HK-2 (cell line): ENCODE results near the gene UGT1A8.
"Not testable (repeated sequence)": the region's sequence is repeated elsewhere in the genome, so short reads cannot be mapped to it uniquely, and the experiment has no call there.

Source experiments
- DNase-seq: peaks from one replicate; pipeline ENCODE4 v3.0.0-alpha.2; 2018; ENCODE audit not compliant: unreplicated experiment

The UGT1A8 gene

GRCh38 chr2:233617476-233617875 is at the start of gene UGT1A8:
TSS of gene UGT1A8 (plus strand) at chr2:233617633. CDS start at chr2:233617708, 75 bp downstream.
- not testable (repeated sequence) for DNase-seq

DNA sequence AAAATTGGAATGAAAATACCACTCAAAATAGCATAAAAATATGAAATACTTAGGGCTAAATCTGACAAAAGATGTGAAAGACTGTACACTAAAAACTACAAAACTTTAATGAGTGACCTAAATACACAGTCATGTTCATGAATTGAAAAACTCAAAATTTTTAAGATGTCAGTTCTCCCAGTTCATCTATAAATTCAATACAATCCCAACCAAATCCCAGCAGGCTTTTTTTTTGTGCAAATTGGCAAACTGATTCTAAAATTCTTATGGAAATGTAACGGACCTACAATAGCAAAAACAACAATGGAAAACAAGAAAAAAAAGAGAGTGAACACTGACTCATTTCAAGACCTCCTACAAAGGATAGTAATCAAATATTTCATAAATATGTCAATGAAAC is 46.4 kb upstream of the UGT1A8 start:
- DNase-seq = no peak

DNA sequence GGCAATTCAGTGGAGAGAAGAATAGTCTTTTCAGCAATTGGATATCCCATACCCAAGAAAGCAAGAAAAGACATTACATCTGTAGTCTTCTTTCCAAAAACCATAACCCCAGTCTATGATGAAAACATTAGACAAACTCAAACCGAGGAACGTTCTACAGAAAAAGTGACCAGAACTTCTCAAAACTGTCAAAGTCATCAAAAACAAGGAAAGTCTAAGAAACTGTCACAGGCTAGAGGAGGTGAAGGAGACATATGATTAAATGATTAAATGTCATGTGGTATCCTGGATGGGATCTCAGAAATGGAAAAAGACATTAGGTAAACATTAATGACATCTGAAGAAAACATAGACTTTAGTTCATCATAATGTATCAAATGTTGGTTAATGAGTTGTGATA is 46.0 kb upstream of the UGT1A8 start:
- DNase-seq = no peak

- DNase-seq = no peak
These were observed 45.0 kb upstream of the UGT1A8 start for GRCh38 chr2:233572468-233572867.

GRCh38 chr2:233577341-233577740 is 40.1 kb upstream of the UGT1A8 start:
- DNase-seq = not testable (repeated sequence)

- not testable (repeated sequence) for DNase-seq
These were observed 34.0 kb upstream of the UGT1A8 start for GRCh38 chr2:233583217-233583965.

DNA sequence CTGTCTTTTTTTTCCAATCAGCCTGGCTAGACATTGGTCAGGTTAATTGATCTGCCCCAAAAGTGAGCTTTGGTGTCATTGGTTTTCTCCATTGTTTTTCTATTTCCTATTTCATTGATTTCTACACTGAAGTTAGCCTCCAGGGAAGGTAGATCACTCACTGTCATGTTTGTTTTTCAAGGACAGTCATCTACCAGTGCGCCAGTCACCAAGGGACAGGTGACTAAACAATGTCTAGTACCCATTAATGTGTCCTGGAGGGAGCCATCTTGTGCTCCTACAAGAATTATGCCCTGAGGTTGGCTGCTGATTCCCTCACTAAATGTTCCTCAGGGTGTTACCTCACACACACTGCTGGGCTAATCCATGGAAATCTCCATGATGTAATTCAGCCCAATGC is 33.2 kb upstream of the UGT1A8 start:
- DNase-seq = no peak

DNA sequence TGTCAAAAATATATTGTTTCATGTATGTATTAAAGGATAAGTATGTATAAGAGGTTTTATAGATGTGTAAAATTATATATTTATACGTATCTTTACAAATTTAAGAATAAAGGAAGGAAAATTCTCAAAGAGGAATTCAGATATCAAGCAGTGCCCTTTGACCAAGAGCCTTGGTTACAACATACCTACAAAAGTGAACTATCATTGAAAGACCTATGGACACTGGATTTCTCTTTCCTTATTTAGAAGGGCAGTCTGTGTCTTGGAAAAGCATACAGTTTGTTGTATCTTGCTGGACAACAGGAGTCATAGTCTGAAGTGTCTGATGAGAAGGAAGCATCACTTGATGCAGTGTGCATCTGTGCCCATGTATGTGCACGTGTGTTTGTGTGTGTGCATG is 29.0 kb upstream of the UGT1A8 start:
- DNase-seq = no peak

DNA sequence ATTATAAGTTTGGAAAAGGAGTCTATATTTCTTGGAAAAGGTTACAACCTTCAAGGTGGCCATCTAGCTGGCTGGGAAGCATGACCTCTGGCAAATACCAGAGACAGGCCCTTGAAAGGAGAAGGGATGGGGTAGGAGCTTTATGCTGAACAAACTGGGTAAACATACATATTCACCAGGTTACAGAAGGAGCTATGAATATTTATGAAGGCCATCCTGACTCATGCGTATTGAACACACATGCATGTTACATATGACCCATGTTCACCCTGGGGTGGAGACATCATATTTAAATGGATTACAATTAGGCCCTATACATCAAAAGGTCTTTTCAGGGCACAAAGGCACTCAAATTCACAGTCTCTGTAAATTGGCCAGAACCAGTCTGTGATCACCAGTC is 24.7 kb upstream of the UGT1A8 start:
- not testable (repeated sequence) for DNase-seq

- DNase-seq = no peak
These were observed 24.2 kb upstream of the UGT1A8 start for GRCh38 chr2:233593201-233593600.

- no peak for DNase-seq
These were observed 19.9 kb upstream of the UGT1A8 start for GRCh38 chr2:233597522-233597921.

DNA sequence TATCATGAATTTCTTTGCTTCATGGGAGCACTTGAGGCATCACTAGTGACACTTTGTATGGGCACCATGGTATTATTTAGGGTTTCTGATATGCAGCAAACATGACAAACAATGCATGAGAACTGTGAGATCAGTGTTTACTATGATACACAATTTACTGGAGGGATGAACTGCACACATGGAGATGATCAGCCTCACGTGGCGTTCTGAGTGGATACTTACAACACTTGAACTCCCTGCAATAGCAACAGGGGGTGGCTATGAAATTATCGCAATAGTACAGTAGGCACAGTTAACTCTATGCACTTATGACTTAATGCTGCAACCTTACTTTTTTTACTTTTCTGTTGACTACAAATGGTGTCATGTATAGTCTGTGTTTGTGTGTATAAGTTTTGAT is 18.5 kb upstream of the UGT1A8 start:
- no peak for DNase-seq

DNA sequence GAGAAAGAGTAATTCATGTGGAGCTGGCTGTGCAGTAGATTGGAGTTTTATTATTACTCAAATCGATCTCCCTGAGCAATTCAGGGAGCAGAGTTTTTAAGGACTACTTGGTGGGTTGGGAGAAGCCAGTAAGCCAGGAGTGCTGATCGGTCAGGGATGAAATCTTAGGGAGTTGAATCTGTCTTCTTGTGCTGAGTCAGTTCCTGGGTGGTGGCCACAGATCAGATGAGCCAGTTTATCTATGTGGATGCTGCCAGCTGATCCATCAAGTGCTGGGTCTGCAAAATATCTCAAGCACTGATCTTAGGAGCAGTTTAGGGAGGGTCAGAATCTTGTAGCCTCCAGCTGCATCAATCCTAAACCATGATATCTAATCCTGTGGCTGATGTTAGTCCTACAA is 17.0 kb upstream of the UGT1A8 start:
- peak; percentile 27 for DNase-seq

GRCh38 chr2:233602076-233602475 is 15.4 kb upstream of the UGT1A8 start:
- DNase-seq = no peak

DNA sequence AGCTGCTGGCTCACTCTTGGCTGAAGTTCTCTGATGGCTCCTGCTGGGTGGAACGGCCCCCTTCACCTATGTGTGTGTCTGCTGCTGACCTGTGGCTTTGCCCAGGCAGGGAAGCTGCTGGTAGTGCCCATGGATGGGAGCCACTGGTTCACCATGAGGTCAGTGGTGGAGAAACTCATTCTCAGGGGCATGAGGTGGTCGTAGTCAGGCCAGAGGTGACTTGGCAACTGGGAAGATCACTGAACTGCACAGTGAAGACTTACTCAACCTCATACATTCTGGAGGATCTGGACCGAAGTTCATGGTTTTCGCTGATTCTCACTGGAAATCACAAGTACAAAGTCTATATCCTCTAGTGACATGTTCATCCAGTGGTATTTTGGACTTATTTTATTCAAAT is 13.9 kb upstream of the UGT1A8 start:
- DNase-seq = no peak

GRCh38 chr2:233604826-233605225 is 12.6 kb upstream of the UGT1A8 start:
- no peak for DNase-seq

DNA sequence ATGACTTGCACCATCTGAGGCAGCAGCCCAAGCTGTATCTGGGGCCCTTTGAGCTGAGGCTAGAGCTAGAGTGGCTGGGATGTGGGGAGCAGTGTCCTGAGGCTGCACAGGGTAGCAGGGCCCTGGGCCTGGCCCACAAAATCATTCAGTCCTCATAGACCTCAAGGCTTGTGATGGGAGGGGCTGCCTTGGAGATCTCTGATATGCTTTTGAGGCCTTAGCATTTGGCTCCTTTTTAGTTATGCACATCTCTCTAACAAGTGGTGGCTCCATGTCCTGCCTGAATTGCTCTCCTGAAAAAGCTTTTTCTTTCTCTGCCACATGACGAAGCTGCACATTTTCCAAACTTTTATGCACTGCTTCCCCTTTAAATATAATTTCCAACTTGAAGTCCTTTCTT is 11.8 kb upstream of the UGT1A8 start:
- no peak for DNase-seq

DNA sequence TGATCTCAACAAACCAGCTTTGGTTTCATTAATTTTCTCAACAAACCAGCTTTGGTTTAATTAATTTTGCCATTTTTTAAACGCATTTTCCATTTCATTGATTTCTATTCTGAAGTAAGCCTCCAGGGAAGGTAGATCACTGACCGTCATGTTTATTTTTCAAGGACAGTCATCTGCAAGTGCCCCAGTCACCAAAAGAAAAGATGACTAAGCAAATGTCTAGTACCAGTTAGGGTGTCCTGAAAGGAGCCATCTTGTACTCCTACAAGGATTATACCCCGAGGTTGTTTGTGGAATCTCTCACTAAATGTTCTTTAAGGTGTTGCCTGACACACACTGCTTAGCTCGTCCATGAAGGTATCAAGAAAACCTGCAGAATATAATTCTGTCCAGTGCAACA is 6.1 kb upstream of the UGT1A8 start:
- DNase-seq = no peak

GRCh38 chr2:233620204-233620603 is 2.8 kb downstream of the UGT1A8 start:
- no peak for DNase-seq

- DNase-seq = not testable (repeated sequence)
These were observed 4.4 kb downstream of the UGT1A8 start for GRCh38 chr2:233621863-233622262.

GRCh38 chr2:233627331-233628025 is 10.0 kb downstream of the UGT1A8 start:
- DNase-seq = no peak

- not testable (repeated sequence) for DNase-seq
These were observed 18.9 kb downstream of the UGT1A8 start, which contains the start of gene UGT1A10 for GRCh38 chr2:233636306-233636705. TSS of gene UGT1A10 (plus strand) at chr2:233636448. CDS start at chr2:233636523, 75 bp downstream.

DNA sequence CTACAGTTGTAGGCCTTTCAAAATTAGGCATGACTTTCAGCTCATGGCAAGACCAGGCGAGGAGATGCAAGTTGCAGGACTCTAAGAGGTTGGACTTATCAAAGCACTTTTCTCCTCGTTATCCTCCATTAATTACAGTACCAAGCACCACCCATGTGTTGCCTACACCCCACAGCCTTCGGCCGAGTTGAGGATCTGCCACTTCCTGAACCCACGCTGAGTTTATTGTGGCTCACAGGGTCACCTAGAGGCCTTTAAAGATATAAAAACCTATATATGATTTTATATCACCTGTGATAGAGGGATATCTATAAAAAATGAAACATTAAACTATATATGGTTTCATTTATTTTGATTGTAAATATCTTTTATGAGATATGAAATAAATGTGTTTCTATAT is 21.4 kb downstream of the UGT1A8 start:
- no peak for DNase-seq
